OCI-M2 (cell line): ENCODE results near the gene DPP9.
"Not testable (repeated sequence)": the region's sequence is repeated elsewhere in the genome, so short reads cannot be mapped to it uniquely, and the experiment has no call there.

ENCODE experiments used
- DNase-seq: peaks from one replicate; lab custom pipeline; 2025; ENCODE audit not compliant: unreplicated experiment; lab: John Stamatoyannopoulos, UW

DPP9 gene

GRCh38 chr19:4742723-4743646, 19.3 kb upstream of the DPP9 start:
- no peak for DNase-seq

GRCh38 chr19:4740092-4740491, 16.4 kb upstream of the DPP9 start:
- no peak for DNase-seq

- DNase-seq, result no peak
These were observed 15.1 kb upstream of the DPP9 start for GRCh38 chr19:4738734-4739133.

GRCh38 chr19:4737955-4738600, 14.4 kb upstream of the DPP9 start:
- DNase-seq, result no peak

GRCh38 chr19:4733755-4734345, 10.2 kb upstream of the DPP9 start:
- DNase-seq, result no peak

DNA sequence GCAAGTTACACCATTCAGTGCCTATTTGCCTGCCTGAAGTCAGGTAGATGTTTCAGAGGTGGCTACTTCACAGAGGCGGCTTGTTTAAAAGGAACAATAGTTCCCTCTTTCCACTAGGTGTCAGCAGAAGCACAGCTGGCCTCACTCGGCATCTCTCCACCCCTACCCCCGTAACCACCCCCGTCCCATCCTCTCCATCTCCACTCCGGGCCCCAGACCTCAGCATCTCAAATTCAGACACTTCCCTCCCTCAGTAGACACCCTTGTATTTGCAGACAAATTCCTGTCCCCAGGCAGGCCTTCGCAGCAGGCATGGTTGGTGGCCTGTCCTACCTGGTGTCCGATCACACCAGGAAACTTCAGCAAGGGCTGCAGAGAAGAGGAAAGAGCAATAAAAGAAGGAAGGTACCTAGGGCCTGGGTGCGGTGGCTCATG, 9.1 kb upstream of the DPP9 start:
- no peak for DNase-seq

- no peak for DNase-seq
These were observed 7.1 kb upstream of the DPP9 start for GRCh38 chr19:4730740-4731171.

- DNase-seq, result no peak
These were observed 5.2 kb upstream of the DPP9 start for GRCh38 chr19:4728871-4729270.

- DNase-seq, result no peak
These were observed 709 bp downstream of the DPP9 start for GRCh38 chr19:4722671-4723594.

GRCh38 chr19:4721196-4721595, 2.4 kb downstream of the DPP9 start:
- DNase-seq, result no peak

- no peak for DNase-seq
These were observed 3.5 kb downstream of the DPP9 start for GRCh38 chr19:4720037-4720700.

- DNase-seq, result no peak
These were observed 4.2 kb downstream of the DPP9 start for GRCh38 chr19:4719499-4719866.

DNA sequence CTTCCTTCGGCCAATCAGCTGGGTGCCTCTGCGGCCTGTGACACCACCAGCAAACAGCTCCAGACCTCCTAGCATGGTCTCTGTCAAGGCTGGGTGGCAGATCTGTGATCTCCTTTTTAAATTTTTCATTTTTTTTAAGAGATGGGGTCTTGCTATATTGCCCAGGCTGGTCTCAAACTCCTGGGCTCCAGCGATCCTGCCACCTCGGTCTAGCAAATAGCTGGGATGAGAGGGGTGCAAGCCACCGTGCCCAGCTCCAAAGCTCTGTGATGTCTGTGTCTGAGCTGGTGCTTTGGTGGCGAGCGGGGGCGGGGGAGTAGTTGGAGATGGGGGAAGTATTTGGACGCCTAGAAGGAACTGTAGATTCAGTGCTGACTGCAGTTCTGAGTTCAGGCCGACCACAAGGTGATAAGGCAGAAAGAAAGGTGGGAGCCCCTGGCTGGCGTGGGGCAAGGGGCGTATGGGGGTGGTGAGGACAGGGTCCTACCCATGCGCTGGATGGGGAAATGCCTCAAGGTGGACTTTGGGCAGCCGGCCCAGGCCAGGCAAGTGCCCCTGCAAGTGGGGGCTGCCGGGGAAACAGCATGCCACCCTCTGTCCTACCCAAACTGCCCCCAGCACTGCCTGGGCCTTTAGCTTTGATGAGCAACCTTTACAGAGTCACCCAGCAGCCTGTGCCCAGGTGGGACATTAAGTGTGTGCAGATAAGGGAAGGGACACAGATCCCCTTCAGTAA, 5.5 kb downstream of the DPP9 start:
- no peak for DNase-seq

GRCh38 chr19:4717191-4717965, 6.3 kb downstream of the DPP9 start:
- DNase-seq, result no peak

DNA sequence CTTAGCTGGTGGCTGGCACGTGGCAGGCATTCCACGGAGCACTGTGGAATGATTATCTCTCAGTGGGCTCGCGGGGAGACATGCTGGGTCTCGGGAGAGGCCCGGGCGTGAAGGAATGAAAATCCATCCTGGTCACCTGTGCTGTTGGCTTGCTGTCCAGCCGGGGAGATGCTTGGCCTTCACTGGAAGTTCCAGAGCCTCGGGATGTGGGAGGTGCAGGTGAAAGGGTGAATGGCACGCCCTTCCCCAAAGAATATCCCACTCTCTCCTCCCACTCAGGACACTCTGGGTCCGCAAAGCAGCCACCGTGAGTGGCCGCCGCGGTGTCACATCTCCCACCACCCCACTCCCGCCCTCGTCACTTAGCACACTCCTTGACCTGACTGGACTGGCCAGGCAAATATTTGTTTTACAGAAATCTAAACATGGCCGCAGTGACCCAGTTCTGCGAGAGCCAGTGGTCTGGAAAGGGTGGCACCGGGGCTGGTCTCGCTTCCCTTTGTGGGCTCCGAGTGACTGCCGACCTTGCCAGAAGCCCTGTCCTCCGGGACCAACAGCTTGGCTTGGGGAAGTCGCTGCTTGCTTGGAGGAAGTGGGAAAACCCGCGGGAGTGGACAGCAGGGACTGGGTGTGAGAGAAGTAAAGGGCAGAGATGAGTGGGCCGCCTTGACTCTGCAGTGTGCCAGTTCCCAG, 8.0 kb downstream of the DPP9 start:
- no peak for DNase-seq

GRCh38 chr19:4715178-4715528, 8.5 kb downstream of the DPP9 start:
- DNase-seq, result not testable (repeated sequence)

DNA sequence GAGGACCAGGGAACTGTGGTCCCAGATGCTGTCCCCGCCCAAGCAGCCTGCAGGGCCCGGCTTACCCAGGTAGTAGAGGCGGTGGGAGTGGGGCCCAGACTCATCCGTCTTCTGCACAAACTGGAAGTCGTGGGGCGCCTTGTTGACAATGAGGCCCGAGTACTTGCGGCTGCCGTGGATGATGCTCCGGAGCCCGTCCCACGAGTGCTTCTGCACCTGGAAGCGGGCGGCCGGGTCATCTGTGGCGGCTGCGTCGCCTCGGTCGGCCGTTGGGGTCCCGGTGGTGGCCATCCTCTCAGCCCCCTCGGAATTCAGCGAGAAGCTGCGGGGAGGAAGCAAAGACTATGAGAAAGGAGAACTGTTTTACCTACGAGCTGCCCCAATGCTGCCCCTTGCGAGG, 9.6 kb downstream of the DPP9 start:
- no peak for DNase-seq

GRCh38 chr19:4713384-4713951, 10.2 kb downstream of the DPP9 start:
- no peak for DNase-seq
